Activated CD4-positive, alpha-beta T cell treated with anti-CD3 and anti-CD28 coated beads for 48 hours (primary cell): ENCODE results near the gene ENPP6.
A peak's percentile ranks its signal among the peaks of the same experiment; 100 is the strongest.

ENCODE experiments used
- DNase-seq: peaks from one replicate; pipeline ENCODE4 v3.0.0-alpha.2; 2020

The ENPP6 gene

GRCh38 chr4:184046148-184046547 is 171.5 kb downstream of the ENPP6 start:
- DNase-seq, result no peak

DNA sequence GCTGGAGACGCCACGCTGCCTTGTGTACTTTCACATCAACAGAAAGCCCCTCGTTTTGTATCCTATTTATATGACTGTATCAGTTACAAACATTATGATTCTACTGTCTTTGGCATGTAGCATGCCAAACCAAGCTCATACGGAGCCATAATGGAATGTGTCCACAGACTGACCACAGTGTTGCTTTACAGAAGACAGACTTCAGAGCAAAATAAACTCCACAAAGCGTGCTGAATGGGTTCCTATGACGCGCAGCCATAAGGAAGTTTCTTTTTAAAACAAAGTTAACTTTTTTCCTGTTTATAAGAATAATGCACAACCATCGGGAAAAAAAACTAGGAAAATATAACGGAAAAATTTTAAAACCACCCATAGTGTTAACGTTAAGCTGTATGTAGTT is 176.5 kb downstream of the ENPP6 start:
- no peak for DNase-seq

- DNase-seq, result peak; percentile 43
These were observed 177.7 kb downstream of the ENPP6 start for GRCh38 chr4:184039963-184040383.
